ENCODE measurements around the gene BIVM.

- TF ChIP-seq GATA2 (IDR thresholded peaks at IDR 0.05; ENCODE audit: low read depth, low read length) (no peak), GATA3 (IDR thresholded peaks at IDR 0.05; ENCODE audit: low read depth, low read length) (no peak)
Observed at GRCh38 chr13:102776271-102776670, 22.6 kb upstream of the BIVM start.
